Measurements from ENCODE around the gene MIB1.

The MIB1 gene

GRCh38 chr18:21820811-21821143 is 80.2 kb downstream of the MIB1 start:
- DNase-seq, result no peak

GRCh38 chr18:21823848-21824247 is 83.3 kb downstream of the MIB1 start:
- DNase-seq, result no peak

GRCh38 chr18:21826196-21826595 is 85.6 kb downstream of the MIB1 start:
- no peak for DNase-seq

GRCh38 chr18:21826641-21827302 is 86.2 kb downstream of the MIB1 start:
- DNase-seq, result no peak

GRCh38 chr18:21830532-21830931 is 89.9 kb downstream of the MIB1 start:
- DNase-seq, result no peak

- DNase-seq, result no peak
Observed at GRCh38 chr18:21831413-21831831, 90.8 kb downstream of the MIB1 start.

- no peak for DNase-seq
Observed at GRCh38 chr18:21833604-21834298, 93.2 kb downstream of the MIB1 start.

- no peak for DNase-seq
Observed at GRCh38 chr18:21834299-21834660, 93.7 kb downstream of the MIB1 start.

- DNase-seq, result no peak
Observed at GRCh38 chr18:21841570-21841969, 101.0 kb downstream of the MIB1 start.

GRCh38 chr18:21843341-21843740 is 102.7 kb downstream of the MIB1 start:
- DNase-seq, result no peak

GRCh38 chr18:21851327-21851961 is 110.9 kb downstream of the MIB1 start:
- DNase-seq, result no peak

GRCh38 chr18:21853016-21853415 is 112.4 kb downstream of the MIB1 start:
- no peak for DNase-seq

GRCh38 chr18:21853775-21854552 is 113.4 kb downstream of the MIB1 start:
- no peak for DNase-seq

GRCh38 chr18:21855432-21855831 is 114.8 kb downstream of the MIB1 start:
- DNase-seq, result no peak

- no peak for DNase-seq
Observed at GRCh38 chr18:21857871-21858270, 117.3 kb downstream of the MIB1 start.

- DNase-seq, result no peak
Observed at GRCh38 chr18:21858544-21858943, 118.0 kb downstream of the MIB1 start.

- DNase-seq, result no peak
Observed at GRCh38 chr18:21864386-21864785, 123.8 kb downstream of the MIB1 start.

GRCh38 chr18:21865043-21865442 is 124.5 kb downstream of the MIB1 start:
- no peak for DNase-seq

- no peak for DNase-seq
Observed at GRCh38 chr18:21868770-21869169, 128.2 kb downstream of the MIB1 start.

- no peak for DNase-seq
Observed at GRCh38 chr18:21889570-21889969, 149.0 kb downstream of the MIB1 start.

- no peak for DNase-seq
Observed at GRCh38 chr18:21894619-21895367, 154.2 kb downstream of the MIB1 start.

- DNase-seq, result no peak
Observed at GRCh38 chr18:21896732-21897336, 156.2 kb downstream of the MIB1 start.
